CD4-positive, alpha-beta T cell (primary cell): Measurements from ENCODE around the gene OPN5. TPM values are rescaled to one million over a fixed set of nuclear protein-coding genes. Genes with fewer than 3 reads are reported as not detected.

ENCODE experiments used
- ATAC-seq: fragments of 200-7000 bp; cut with Tn5 transposase; one replicate; pipeline ENCODE4 v1.10.0; 2022; ENCODE audit warnings: mild to moderate bottlenecking; ENCODE audit not compliant: poor library complexity
- CTCF ChIA-PET: fragments of 350-600 bp; sonication (Branson Sonifier 250); formaldehyde crosslinking; loops from one replicate; lab custom pipeline; 2021; ENCODE audit warnings: antibody characterized with exemption, inconsistent platforms; lab: Charles Lee
- POLR2A ChIA-PET: fragments of 350-600 bp; sonication (Branson Sonifier 250); formaldehyde crosslinking; loops from one replicate; lab custom pipeline; 2021; ENCODE audit warnings: antibody characterized with exemption, inconsistent platforms; lab: Charles Lee
- DNase-seq, 14 experiments: peaks; one replicate each; pipeline ENCODE4 v3.0.0-alpha.2; 2013 to 2020; ENCODE audit warnings: mixed read lengths in 2 of 14
- H3K27ac ChIP-seq, 2 donors: one replicate each; pipeline versions ENCODE4 v1.5.1 to v1.7.0; 2013; ENCODE audit warnings: low read length in 2 of 2, low read depth in 1 of 2, mild to moderate bottlenecking in 1 of 2
- H3K27me3 ChIP-seq, 2 experiments: 1 replicate in 1 of 2; 2 replicates in 1 of 2; pipeline versions ENCODE4 v1.6.1 to v1.7.0; 2013; ENCODE audit warnings: low read length in 2 of 2, control low read depth in 1 of 2, mild to moderate bottlenecking in 1 of 2, moderate library complexity in 1 of 2; ENCODE audit not compliant: insufficient read depth in 2 of 2, control insufficient read depth in 1 of 2
- H3K36me3 ChIP-seq: one replicate; pipeline ENCODE4 v1.6.1; 2013; ENCODE audit warnings: low read length, control low read depth; ENCODE audit not compliant: insufficient read depth
- H3K4me1 ChIP-seq: one replicate; pipeline ENCODE4 v1.6.1; 2013; ENCODE audit warnings: low read length, control low read depth; ENCODE audit not compliant: insufficient read depth
- H3K4me3 ChIP-seq: one replicate; pipeline ENCODE4 v1.5.1; 2013; ENCODE audit warnings: mild to moderate bottlenecking, low read length, moderate library complexity
- H3K9me3 ChIP-seq, 2 experiments: 1 replicate in 1 of 2; 2 replicates in 1 of 2; pipeline versions ENCODE4 v1.6.1 to v1.7.0; 2013; ENCODE audit warnings: low read length in 2 of 2, mild to moderate bottlenecking in 2 of 2, control low read depth in 1 of 2, moderate library complexity in 1 of 2; ENCODE audit not compliant: control insufficient read depth in 1 of 2, insufficient read depth in 1 of 2
- H3K27ac Mint-ChIP-seq: one replicate; pipeline ENCODE4 v1.8.0; 2020; ENCODE audit warnings: mixed read lengths
- H3K27me3 Mint-ChIP-seq: one replicate; pipeline ENCODE4 v1.8.0; 2021; ENCODE audit warnings: mixed read lengths
- H3K36me3 Mint-ChIP-seq: one replicate; pipeline ENCODE4 v1.8.0; 2021; ENCODE audit warnings: low read depth, mixed read lengths
- H3K4me1 Mint-ChIP-seq: one replicate; pipeline ENCODE4 v1.8.0; 2021; ENCODE audit warnings: low read depth, mixed read lengths
- H3K4me3 Mint-ChIP-seq: one replicate; pipeline ENCODE4 v1.8.0; 2020; ENCODE audit warnings: mild to moderate bottlenecking, mixed read lengths
- H3K9me3 Mint-ChIP-seq: one replicate; pipeline ENCODE4 v1.8.0; 2020; ENCODE audit warnings: mixed read lengths
- intact Hi-C, 2 experiments: fragments of 100-400 bp; cut with DNase I in 1 of 2; cut with micrococcal nuclease in 1 of 2; formaldehyde crosslinking; loops; one replicate each; pipeline versions ENCODE4 v1.15.1 to v1.9.0; 2023 to 2025; cut with DNase I, micrococcal nuclease
- total RNA-seq, 174 experiments: library from RNA in 2 of 174; stranded (reverse) in 2 of 174; gene quantifications; one replicate each; pipeline ENCODE4 v1.2.3 and lab custom pipeline; 2021 to 2026
- TF ChIP-seq, protein P1 (sequence below): fragments of 200-600 bp; IDR thresholded peaks from one replicate; pipeline ENCODE4 v1.8.0; 2022; ENCODE audit warnings: antibody characterized with exemption, mild to moderate bottlenecking

The OPN5 gene
- total RNA-seq, 2 experiments from 2014 or later: not detected

DNA sequence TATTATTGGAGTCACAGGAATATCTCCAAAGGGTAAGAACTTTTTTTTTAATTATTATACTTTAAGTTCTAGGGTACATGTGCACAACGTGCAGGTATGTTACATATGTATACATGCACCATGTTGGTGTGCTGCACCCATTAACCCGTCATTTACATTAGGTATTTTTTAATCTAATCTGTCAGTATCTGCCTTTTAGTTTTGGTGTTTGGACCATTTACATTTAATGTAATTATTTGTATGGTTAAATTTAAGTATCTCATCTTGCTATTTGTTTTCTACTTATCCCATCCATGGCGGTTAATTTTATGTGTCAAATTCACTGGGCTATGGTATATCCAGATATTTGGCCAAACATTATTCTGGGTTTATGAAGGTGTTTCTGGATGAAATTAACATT, 15.4 kb upstream of the OPN5 start:
- intact Hi-C loops: no loop called here
- Mint-ChIP-seq H3K27ac (no peak overlapping the region), H3K4me1 (no peaks in the 10 kb centered on the region), H3K27me3 (peaks cover 34% of the 10 kb centered on the region), H3K36me3 (no peaks in the 10 kb centered on the region), H3K4me3 (no peak overlapping the region), H3K9me3 (peaks cover 2% of the 10 kb centered on the region)
- Histone ChIP-seq H3K27me3 (no peaks in the 10 kb centered on the region), H3K9me3 (no peaks in the 10 kb centered on the region), H3K27ac (no peak overlapping the region), H3K4me1 (no peaks in the 10 kb centered on the region), H3K4me3 (no peak overlapping the region), H3K36me3 (no peaks in the 10 kb centered on the region)
- ChIA-PET CTCF (no interaction called here), POLR2A (no interaction called here)
- TF ChIP-seq, protein P1, sequence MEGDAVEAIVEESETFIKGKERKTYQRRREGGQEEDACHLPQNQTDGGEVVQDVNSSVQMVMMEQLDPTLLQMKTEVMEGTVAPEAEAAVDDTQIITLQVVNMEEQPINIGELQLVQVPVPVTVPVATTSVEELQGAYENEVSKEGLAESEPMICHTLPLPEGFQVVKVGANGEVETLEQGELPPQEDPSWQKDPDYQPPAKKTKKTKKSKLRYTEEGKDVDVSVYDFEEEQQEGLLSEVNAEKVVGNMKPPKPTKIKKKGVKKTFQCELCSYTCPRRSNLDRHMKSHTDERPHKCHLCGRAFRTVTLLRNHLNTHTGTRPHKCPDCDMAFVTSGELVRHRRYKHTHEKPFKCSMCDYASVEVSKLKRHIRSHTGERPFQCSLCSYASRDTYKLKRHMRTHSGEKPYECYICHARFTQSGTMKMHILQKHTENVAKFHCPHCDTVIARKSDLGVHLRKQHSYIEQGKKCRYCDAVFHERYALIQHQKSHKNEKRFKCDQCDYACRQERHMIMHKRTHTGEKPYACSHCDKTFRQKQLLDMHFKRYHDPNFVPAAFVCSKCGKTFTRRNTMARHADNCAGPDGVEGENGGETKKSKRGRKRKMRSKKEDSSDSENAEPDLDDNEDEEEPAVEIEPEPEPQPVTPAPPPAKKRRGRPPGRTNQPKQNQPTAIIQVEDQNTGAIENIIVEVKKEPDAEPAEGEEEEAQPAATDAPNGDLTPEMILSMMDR: no peak
- DNase-seq (no peak), ATAC-seq (no peak)

- peaks cover 36% of the 10 kb centered on the region for H3K27me3 Mint-ChIP-seq
- no peaks in the 10 kb centered on the region for H3K9me3 ChIP-seq
- ChIA-PET CTCF (no interaction called here), POLR2A (no interaction called here)
- peaks cover 2% of the 10 kb centered on the region for H3K9me3 Mint-ChIP-seq
- no peak for ATAC-seq
- H3K36me3 Mint-ChIP-seq: no peaks in the 10 kb centered on the region
- H3K27ac Mint-ChIP-seq: no peak overlapping the region
- TF ChIP-seq, protein P1: no peak
- H3K4me1 ChIP-seq: no peaks in the 10 kb centered on the region
- no peak for DNase-seq
- no peaks in the 10 kb centered on the region for H3K4me1 Mint-ChIP-seq
- H3K27ac ChIP-seq: no peak overlapping the region
- no peak overlapping the region for H3K4me3 Mint-ChIP-seq
- no peak overlapping the region for H3K4me3 ChIP-seq
- H3K36me3 ChIP-seq: no peaks in the 10 kb centered on the region
- no peaks in the 10 kb centered on the region for H3K27me3 ChIP-seq
- intact Hi-C loops: no loop called here
These were observed 14.7 kb upstream of the OPN5 start for GRCh38 chr6:47767102-47767501.

- H3K4me3 ChIP-seq: no peak overlapping the region
- no peaks in the 10 kb centered on the region for H3K4me1 ChIP-seq
- no peaks in the 10 kb centered on the region for H3K4me1 Mint-ChIP-seq
- H3K9me3 ChIP-seq: no peaks in the 10 kb centered on the region
- intact Hi-C loops: no loop called here
- H3K4me3 Mint-ChIP-seq: no peak overlapping the region
- H3K27me3 Mint-ChIP-seq: peaks cover 27% of the 10 kb centered on the region
- TF ChIP-seq, protein P1: no peak
- no peak for ATAC-seq
- ChIA-PET CTCF (no interaction called here), POLR2A (no interaction called here)
- no peaks in the 10 kb centered on the region for H3K36me3 ChIP-seq
- no peak overlapping the region for H3K27ac ChIP-seq
- no peak for DNase-seq
- no peaks in the 10 kb centered on the region for H3K27me3 ChIP-seq
- peaks cover 2% of the 10 kb centered on the region for H3K9me3 Mint-ChIP-seq
- H3K27ac Mint-ChIP-seq: no peak overlapping the region
- H3K36me3 Mint-ChIP-seq: no peaks in the 10 kb centered on the region
These were observed 11.8 kb upstream of the OPN5 start for GRCh38 chr6:47769982-47770381.
